CD14-positive monocyte (primary cell): ENCODE data around the gene DNAJC7. TPM values are rescaled to one million over a fixed set of nuclear protein-coding genes. Genes with fewer than 3 reads are reported as not detected.
A peak's percentile ranks its signal among the peaks of the same experiment; 100 is the strongest.

Experiments
- DNase-seq, 3 donors: peaks; one replicate each; pipeline ENCODE4 v3.0.0-alpha.2; 2011 to 2022
- H2AFZ ChIP-seq: 2 replicates; pipeline ENCODE4 v1.6.0; 2012; ENCODE audit warnings: mild to moderate bottlenecking, low read depth, low read length, inconsistent platforms; ENCODE audit not compliant: insufficient read depth, poor library complexity, severe bottlenecking
- H3K27ac ChIP-seq, 2 donors: 1 replicate in 1 of 2; 2 replicates in 1 of 2; pipeline ENCODE4 v1.5.1; 2012 to 2013; ENCODE audit warnings: low read length in 2 of 2, control low read depth in 1 of 2, inconsistent platforms in 1 of 2, low read depth in 1 of 2, mild to moderate bottlenecking in 1 of 2
- H3K27me3 ChIP-seq, 2 donors: one replicate each; pipeline versions ENCODE4 v1.6.0 to v1.6.1; 2011 to 2013; ENCODE audit warnings: low read length in 2 of 2; ENCODE audit not compliant: control insufficient read depth in 2 of 2, insufficient read depth in 2 of 2
- H3K36me3 ChIP-seq, 2 donors: replicated peaks in 1 of 2; 1 replicate in 1 of 2; 2 replicates in 1 of 2; pipeline versions ENCODE4 v1.5.1 to v1.6.1; 2012 to 2013; ENCODE audit warnings: low read length in 2 of 2, control low read depth in 1 of 2, inconsistent platforms in 1 of 2, mild to moderate bottlenecking in 1 of 2; ENCODE audit not compliant: insufficient read depth in 2 of 2, control insufficient read depth in 1 of 2
- H3K4me1 ChIP-seq, 2 donors: 1 replicate in 1 of 2; 2 replicates in 1 of 2; pipeline versions ENCODE4 v1.5.1 to v1.6.1; 2012 to 2013; ENCODE audit warnings: low read length in 2 of 2, control low read depth in 1 of 2, inconsistent platforms in 1 of 2, mild to moderate bottlenecking in 1 of 2, moderate library complexity in 1 of 2; ENCODE audit not compliant: insufficient read depth in 2 of 2, control insufficient read depth in 1 of 2
- H3K4me2 ChIP-seq: replicated peaks from 2 replicates; pipeline ENCODE3; 2012; ENCODE audit warnings: low read length, moderate library complexity, mild to moderate bottlenecking; ENCODE audit not compliant: poor library complexity, severe bottlenecking; ENCODE audit errors: extremely low read depth
- H3K4me3 ChIP-seq, 3 experiments: fragments of 200-600 bp in 1 of 3; sonication (generic) in 1 of 3; replicated peaks in 1 of 3; 1 replicate in 2 of 3; 2 replicates in 1 of 3; pipeline ENCODE4 v1.5.1; 2011 to 2013; ENCODE audit warnings: low read length in 3 of 3, mild to moderate bottlenecking in 3 of 3, control low read depth in 2 of 3, low read depth in 2 of 3, inconsistent platforms in 1 of 3, moderate library complexity in 1 of 3
- H3K79me2 ChIP-seq: 2 replicates; pipeline ENCODE4 v1.6.0; 2012; ENCODE audit warnings: mild to moderate bottlenecking, control low read depth, inconsistent platforms, low read length, moderate library complexity; ENCODE audit not compliant: insufficient read depth
- H3K9ac ChIP-seq: 2 replicates; pipeline ENCODE4 v1.6.0; 2017; ENCODE audit warnings: low read length, mild to moderate bottlenecking; ENCODE audit not compliant: insufficient read depth, poor library complexity, severe bottlenecking
- H3K9me3 ChIP-seq, 2 donors: replicated peaks in 1 of 2; 1 replicate in 1 of 2; 2 replicates in 1 of 2; pipeline versions ENCODE4 v1.5.1 to v1.6.1; 2012 to 2013; ENCODE audit warnings: low read length in 2 of 2, control low read depth in 1 of 2; ENCODE audit not compliant: control insufficient read depth in 1 of 2, insufficient read depth in 1 of 2
- H4K20me1 ChIP-seq: 2 replicates; pipeline ENCODE4 v1.6.0; 2012; ENCODE audit warnings: mild to moderate bottlenecking, low read length, control low read depth, moderate library complexity; ENCODE audit not compliant: insufficient read depth
- H3K27ac Mint-ChIP-seq, 7 donors: one replicate each; pipeline ENCODE4 v1.8.0; 2020; ENCODE audit warnings: mild to moderate bottlenecking in 7 of 7, mixed read lengths in 7 of 7, moderate library complexity in 6 of 7, inconsistent platforms in 2 of 7
- H3K27me3 Mint-ChIP-seq, 3 donors: one replicate each; pipeline ENCODE4 v1.8.0; 2021 to 2022; ENCODE audit warnings: low read depth in 3 of 3, mild to moderate bottlenecking in 3 of 3, mixed read lengths in 3 of 3, moderate library complexity in 3 of 3, inconsistent platforms in 1 of 3
- H3K36me3 Mint-ChIP-seq, 2 donors: one replicate each; pipeline ENCODE4 v1.8.0; 2020; ENCODE audit warnings: mixed read lengths in 2 of 2, inconsistent platforms in 1 of 2, mild to moderate bottlenecking in 1 of 2
- H3K4me1 Mint-ChIP-seq: one replicate; pipeline ENCODE4 v1.8.0; 2020; ENCODE audit warnings: mild to moderate bottlenecking, mixed read lengths
- H3K4me3 Mint-ChIP-seq, 2 donors: one replicate each; pipeline ENCODE4 v1.8.0; 2020; ENCODE audit warnings: mild to moderate bottlenecking in 2 of 2, mixed read lengths in 2 of 2, moderate library complexity in 1 of 2
- H3K9me3 Mint-ChIP-seq, 7 donors: one replicate each; pipeline ENCODE4 v1.8.0; 2020 to 2022; ENCODE audit warnings: mixed read lengths in 7 of 7, mild to moderate bottlenecking in 6 of 7, moderate library complexity in 6 of 7, inconsistent platforms in 2 of 7
- CTCF ChIP-seq: fragments of 200-600 bp; IDR thresholded peaks from one replicate; pipeline ENCODE4 v1.8.0; 2022; ENCODE audit warnings: antibody characterized with exemption, mild to moderate bottlenecking
- WGBS: methylation state at CpG from one replicate; pipeline ENCODE4 v1.1.5; 2013; ENCODE audit warnings: missing lambda C conversion rate; ENCODE audit not compliant: insufficient coverage; 5-methylcytosine and 5-hydroxymethylcytosine counted together
- intact Hi-C, 2 donors: fragments of 100-400 bp; cut with micrococcal nuclease; formaldehyde crosslinking; loops; one replicate each; pipeline versions ENCODE4 v1.15.0 to v1.15.1; 2023
- polyA plus RNA-seq, 3 donors: library from polyadenylated mRNA; depleted of rRNA in 1 of 3; unstranded in 2 of 3; stranded (reverse) in 1 of 3; fragments of 300-500 nt in 2 of 3; fragments of >200 nt in 1 of 3; fragmentation: Illumina TruSeq in 2 of 3; gene quantifications; 1 replicate in 2 of 3; 2 replicates in 1 of 3; pipeline ENCODE4 v1.2.3, GENCODE V29; 2012 to 2021

The DNAJC7 gene
- polyA plus RNA-seq, 3 donors, result 29.1 to 79.7 (median 59.6) TPM

- no peaks in the 10 kb centered on the region for H3K9me3 Mint-ChIP-seq
- no peaks in the 10 kb centered on the region for H3K36me3 Mint-ChIP-seq
- Histone ChIP-seq H3K79me2 (no peaks in the 10 kb centered on the region), H3K9ac (no peak overlapping the region), H2AFZ (peak overlapping the region; percentile 4), H4K20me1 (no peaks in the 10 kb centered on the region), H3K9me3 (no peaks in the 10 kb centered on the region), H3K4me3 (no peak overlapping the region), H3K4me1 (peaks cover 0 to 7% of the 10 kb centered on the region in 2 donors), H3K27ac (no peak overlapping the region), H3K36me3 (no peaks in the 10 kb centered on the region), H3K4me2 (no peak overlapping the region), H3K27me3 (no peaks in the 10 kb centered on the region)
- H3K27me3 Mint-ChIP-seq, result no peaks in the 10 kb centered on the region
- H3K4me1 Mint-ChIP-seq, result peaks cover 16% of the 10 kb centered on the region
- 0% methylated on average over 1 of the region's 2 CpGs for WGBS
- H3K27ac Mint-ChIP-seq, result no peak overlapping the region
- no peak overlapping the region for H3K4me3 Mint-ChIP-seq
- intact Hi-C loops, result no loop called here
- TF ChIP-seq CTCF, result no peak
- no peak for DNase-seq
Observed at GRCh38 chr17:41959030-41959335, 58.3 kb downstream of the DNAJC7 start.

- 92% methylated on average over 2 of the region's 6 CpGs for WGBS
- TF ChIP-seq CTCF, result no peak
- Histone ChIP-seq H3K9me3 (no peaks in the 10 kb centered on the region), H3K4me2 (no peak overlapping the region), H3K36me3 (no peaks in the 10 kb centered on the region), H2AFZ (peak overlapping the region; percentile 37), H3K4me3 (no peak overlapping the region), H3K4me1 (peaks cover 0 to 7% of the 10 kb centered on the region in 2 donors), H3K9ac (no peak overlapping the region), H3K79me2 (no peaks in the 10 kb centered on the region), H3K27ac (no peak overlapping the region), H4K20me1 (no peaks in the 10 kb centered on the region), H3K27me3 (no peaks in the 10 kb centered on the region)
- intact Hi-C loops, result no loop called here
- peaks cover 16% of the 10 kb centered on the region for H3K4me1 Mint-ChIP-seq
- no peaks in the 10 kb centered on the region for H3K9me3 Mint-ChIP-seq
- no peaks in the 10 kb centered on the region for H3K36me3 Mint-ChIP-seq
- no peak overlapping the region for H3K4me3 Mint-ChIP-seq
- no peak overlapping the region for H3K27ac Mint-ChIP-seq
- no peak for DNase-seq
- H3K27me3 Mint-ChIP-seq, result no peaks in the 10 kb centered on the region
Observed at GRCh38 chr17:41957869-41958439, 59.3 kb downstream of the DNAJC7 start.
